Nephron (organoid): ENCODE data around the gene LSG1.
"Not testable (repeated sequence)": the region's sequence is repeated elsewhere in the genome, so short reads cannot be mapped to it uniquely, and the experiment has no call there.

ENCODE experiments used
- H3K27ac Mint-ChIP-seq, 3 experiments: 2 replicates each; pipeline ENCODE4 v1.8.0; 2020; ENCODE audit warnings: mixed read lengths in 3 of 3, mild to moderate bottlenecking in 2 of 3, moderate library complexity in 1 of 3
- H3K27me3 Mint-ChIP-seq: 2 replicates; pipeline ENCODE4 v1.8.0; 2021; ENCODE audit warnings: low read depth, mild to moderate bottlenecking, moderate library complexity, mixed read lengths
- H3K36me3 Mint-ChIP-seq: 2 replicates; pipeline ENCODE4 v1.8.0; 2020; ENCODE audit warnings: low read depth, mixed read lengths
- H3K4me1 Mint-ChIP-seq: 2 replicates; pipeline ENCODE4 v1.8.0; 2020; ENCODE audit warnings: mixed read lengths
- H3K4me3 Mint-ChIP-seq, 3 experiments: 2 replicates each; pipeline ENCODE4 v1.8.0; 2020; ENCODE audit warnings: mild to moderate bottlenecking in 3 of 3, mixed read lengths in 3 of 3, moderate library complexity in 2 of 3
- H3K9me3 Mint-ChIP-seq: 2 replicates; pipeline ENCODE4 v1.8.0; 2020; ENCODE audit warnings: mixed read lengths
- CTCF ChIP-seq, 3 experiments: fragments of 200-600 bp; sonication (generic); IDR thresholded peaks; one replicate each; pipeline ENCODE4 v1.5.0; 2021; ENCODE audit warnings: antibody characterized with exemption in 3 of 3; ENCODE audit not compliant: unreplicated experiment in 3 of 3

LSG1 gene

GRCh38 chr3:194633349-194634004 is 38.5 kb downstream of the LSG1 start, which contains the start of gene TMEM44:
Gene TMEM44 (minus strand): TSS chr3:194633419. CDS start chr3:194633215, 204 bp downstream.
- peak within 1 kb of the TSS; percentile 89 to 93 (median 91) for H3K4me3 Mint-ChIP-seq
- H3K27me3 Mint-ChIP-seq = no peaks in the 10 kb centered on the region
- no peaks in the 10 kb centered on the region for H3K4me1 Mint-ChIP-seq
- H3K9me3 Mint-ChIP-seq = peaks cover 7% of the 10 kb centered on the region
- TF ChIP-seq CTCF (IDR thresholded peaks at IDR 0.05; ENCODE audit: unreplicated experiment in 3 of 3) = peak; percentile 51 to 73 (median 70)
- peaks cover 22% of the 10 kb centered on the region for H3K36me3 Mint-ChIP-seq
- peak within 1 kb of the TSS; percentile 60 to 86 (median 84) for H3K27ac Mint-ChIP-seq

- Mint-ChIP-seq H3K27ac (peak overlapping the region; percentile 60 to 85 (median 63)), H3K36me3 (peaks cover 28% of the 10 kb centered on the region), H3K27me3 (no peaks in the 10 kb centered on the region), H3K4me1 (no peaks in the 10 kb centered on the region), H3K9me3 (peaks cover 13% of the 10 kb centered on the region), H3K4me3 (peak overlapping the region; percentile 89 to 92 (median 91))
- no peak for TF ChIP-seq CTCF (IDR thresholded peaks at IDR 0.05; ENCODE audit: unreplicated experiment in 3 of 3)
Observed at GRCh38 chr3:194632809-194633348, 39.1 kb downstream of the LSG1 start.

GRCh38 chr3:194632226-194632808 is 39.7 kb downstream of the LSG1 start:
- Mint-ChIP-seq H3K27ac (peak overlapping the region; percentile 60 to 85 (median 63)), H3K27me3 (no peaks in the 10 kb centered on the region), H3K36me3 (peaks cover 32% of the 10 kb centered on the region), H3K9me3 (peaks cover 14% of the 10 kb centered on the region), H3K4me3 (peak overlapping the region; percentile 89 to 92 (median 91)), H3K4me1 (no peaks in the 10 kb centered on the region)
- no peak for TF ChIP-seq CTCF (IDR thresholded peaks at IDR 0.05; ENCODE audit: unreplicated experiment in 3 of 3)

GRCh38 chr3:194631696-194632095 is 40.3 kb downstream of the LSG1 start:
- H3K36me3 Mint-ChIP-seq = peaks cover 34% of the 10 kb centered on the region
- TF ChIP-seq CTCF (IDR thresholded peaks at IDR 0.05; ENCODE audit: unreplicated experiment in 3 of 3) = no peak
- H3K27me3 Mint-ChIP-seq = no peaks in the 10 kb centered on the region
- H3K9me3 Mint-ChIP-seq = peaks cover 14% of the 10 kb centered on the region
- peak overlapping the region; percentile 89 to 92 (median 91) for H3K4me3 Mint-ChIP-seq
- peak overlapping the region in 1 of 3 experiments; percentile 60 for H3K27ac Mint-ChIP-seq
- H3K4me1 Mint-ChIP-seq = no peaks in the 10 kb centered on the region

GRCh38 chr3:194630681-194631080 is 41.3 kb downstream of the LSG1 start:
- not testable (repeated sequence) for H3K4me3 Mint-ChIP-seq, H3K4me1 Mint-ChIP-seq, H3K27me3 Mint-ChIP-seq, H3K27ac Mint-ChIP-seq
- H3K36me3 Mint-ChIP-seq = peaks cover 41% of the 10 kb centered on the region
- peaks cover 14% of the 10 kb centered on the region for H3K9me3 Mint-ChIP-seq

GRCh38 chr3:194624956-194625355 is 47.0 kb downstream of the LSG1 start:
- TF ChIP-seq CTCF (IDR thresholded peaks at IDR 0.05; ENCODE audit: unreplicated experiment in 3 of 3) = no peak
- peaks cover 7% of the 10 kb centered on the region for H3K9me3 Mint-ChIP-seq
- H3K4me3 Mint-ChIP-seq = no peak overlapping the region
- no peak overlapping the region for H3K27ac Mint-ChIP-seq
- H3K36me3 Mint-ChIP-seq = peaks cover 45% of the 10 kb centered on the region
- H3K4me1 Mint-ChIP-seq = peaks cover 11% of the 10 kb centered on the region
- H3K27me3 Mint-ChIP-seq = no peaks in the 10 kb centered on the region
